ENCODE data around the gene GLIS2.

Gene GLIS2

DNA sequence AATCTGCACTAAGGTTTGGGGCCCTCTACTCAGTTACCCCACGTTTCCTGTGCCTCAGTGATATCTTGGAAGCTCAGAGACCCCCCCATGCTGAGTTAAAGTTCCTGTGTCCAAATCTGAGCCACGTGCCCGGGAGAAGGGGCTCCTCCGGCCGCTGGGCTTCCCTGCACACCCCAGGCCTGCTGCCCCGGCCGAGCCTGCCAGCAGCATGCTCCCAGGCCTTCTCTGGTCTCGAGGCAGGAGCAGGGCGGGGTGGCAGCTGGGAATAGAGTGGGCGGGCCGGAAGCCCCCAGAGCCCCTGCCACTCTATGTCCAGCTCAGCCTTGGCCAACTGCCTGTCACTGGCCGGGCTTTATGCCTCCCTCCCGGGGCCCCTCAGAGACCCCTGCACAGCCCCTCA, 50.1 kb downstream of the GLIS2 start:
- DNase-seq (ENCODE audit: low spot score): no peak

DNA sequence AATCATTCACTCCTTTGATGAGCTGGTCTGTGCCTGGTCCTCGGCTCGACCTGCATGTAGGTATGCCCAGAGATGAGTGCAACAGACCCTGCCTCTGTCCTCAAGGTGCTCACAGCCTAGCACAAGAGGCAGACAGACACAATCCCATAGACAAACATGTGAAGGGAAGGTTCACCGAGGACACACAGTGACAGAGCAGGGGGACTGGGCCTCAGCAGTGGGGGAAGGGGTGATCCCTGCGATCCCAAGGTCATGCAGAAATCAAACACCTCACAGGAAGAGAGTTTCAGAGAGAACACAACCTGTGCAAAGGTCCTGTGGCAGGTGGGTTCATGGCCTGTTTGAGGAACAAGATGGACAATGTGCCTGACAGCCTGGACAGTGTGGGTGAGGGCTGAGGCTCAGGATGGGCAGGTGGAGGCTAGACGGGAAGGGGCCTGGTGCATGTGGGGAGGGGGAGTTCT, 51.6 kb downstream of the GLIS2 start:
- TF ChIP-seq, protein P1, sequence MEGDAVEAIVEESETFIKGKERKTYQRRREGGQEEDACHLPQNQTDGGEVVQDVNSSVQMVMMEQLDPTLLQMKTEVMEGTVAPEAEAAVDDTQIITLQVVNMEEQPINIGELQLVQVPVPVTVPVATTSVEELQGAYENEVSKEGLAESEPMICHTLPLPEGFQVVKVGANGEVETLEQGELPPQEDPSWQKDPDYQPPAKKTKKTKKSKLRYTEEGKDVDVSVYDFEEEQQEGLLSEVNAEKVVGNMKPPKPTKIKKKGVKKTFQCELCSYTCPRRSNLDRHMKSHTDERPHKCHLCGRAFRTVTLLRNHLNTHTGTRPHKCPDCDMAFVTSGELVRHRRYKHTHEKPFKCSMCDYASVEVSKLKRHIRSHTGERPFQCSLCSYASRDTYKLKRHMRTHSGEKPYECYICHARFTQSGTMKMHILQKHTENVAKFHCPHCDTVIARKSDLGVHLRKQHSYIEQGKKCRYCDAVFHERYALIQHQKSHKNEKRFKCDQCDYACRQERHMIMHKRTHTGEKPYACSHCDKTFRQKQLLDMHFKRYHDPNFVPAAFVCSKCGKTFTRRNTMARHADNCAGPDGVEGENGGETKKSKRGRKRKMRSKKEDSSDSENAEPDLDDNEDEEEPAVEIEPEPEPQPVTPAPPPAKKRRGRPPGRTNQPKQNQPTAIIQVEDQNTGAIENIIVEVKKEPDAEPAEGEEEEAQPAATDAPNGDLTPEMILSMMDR (IDR thresholded peaks at IDR 0.05; ENCODE audit: extremely low read depth, missing control alignments): no peak
- DNase-seq (ENCODE audit: low spot score): no peak

More for the DNA sequence above, 50.1 kb downstream of the GLIS2 start:
- TF ChIP-seq, protein P1 (IDR thresholded peaks at IDR 0.05; ENCODE audit: extremely low read depth, missing control alignments): no peak

DNA sequence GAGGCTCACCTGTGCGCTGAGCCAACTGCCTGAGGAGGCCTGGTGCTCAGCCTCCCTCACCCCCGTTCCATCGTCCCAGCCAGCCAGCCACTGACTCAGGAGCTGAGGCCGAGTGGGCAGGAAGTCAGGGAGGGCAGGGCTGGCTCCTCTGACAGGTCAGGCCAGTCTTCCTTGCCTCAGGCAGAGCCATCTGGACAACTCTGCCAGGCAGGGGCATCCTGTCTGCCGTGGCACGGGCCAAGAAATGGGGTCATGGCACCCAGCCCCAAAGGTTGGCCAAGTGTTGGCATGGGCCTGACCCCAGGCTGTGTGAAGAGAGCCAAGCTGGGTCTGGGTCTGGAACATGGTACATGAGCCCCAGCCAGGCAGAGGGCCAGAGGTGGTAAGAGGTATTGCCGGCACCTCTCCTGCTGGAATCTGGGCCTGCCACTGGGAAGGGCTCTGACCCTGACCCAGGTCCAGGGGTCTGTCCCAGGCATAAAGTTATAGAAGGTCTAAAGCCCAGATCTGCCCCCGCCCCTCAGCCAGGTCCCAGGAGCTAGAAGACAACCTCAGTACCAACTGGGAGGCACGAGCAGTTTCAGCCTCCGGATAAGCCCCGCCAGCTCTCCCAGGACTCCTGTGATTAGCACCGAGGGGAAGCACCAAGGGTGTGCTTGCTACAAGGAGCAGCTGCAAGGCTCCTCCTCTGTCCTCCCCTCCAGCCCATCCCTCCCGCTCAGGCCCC, 53.3 kb downstream of the GLIS2 start:
- TF ChIP-seq, protein P1 (IDR thresholded peaks at IDR 0.05; ENCODE audit: extremely low read depth, missing control alignments): no peak
- DNase-seq (ENCODE audit: low spot score): no peak

DNA sequence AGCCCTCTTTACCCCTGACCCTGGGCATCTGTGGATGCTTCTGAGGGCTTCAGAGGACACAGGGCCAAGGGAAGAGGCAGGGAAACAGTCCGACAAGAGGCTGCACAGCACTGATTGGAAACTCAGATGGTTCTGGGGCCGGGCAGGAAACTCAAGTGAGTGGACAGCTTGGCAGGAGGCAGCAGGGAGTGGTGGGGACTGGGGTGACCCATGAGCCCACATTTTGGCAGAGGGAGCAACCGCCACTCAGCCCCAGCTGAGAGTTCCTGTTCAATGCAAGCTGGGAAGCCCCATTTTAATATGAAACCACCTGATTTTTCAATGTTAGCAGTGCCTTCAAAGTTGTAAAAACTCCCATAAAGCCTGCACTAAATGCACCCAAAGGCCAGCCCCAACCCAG, 54.3 kb downstream of the GLIS2 start:
- TF ChIP-seq, protein P1 (IDR thresholded peaks at IDR 0.05; ENCODE audit: extremely low read depth, missing control alignments): no peak
- no peak for DNase-seq (ENCODE audit: low spot score)

DNA sequence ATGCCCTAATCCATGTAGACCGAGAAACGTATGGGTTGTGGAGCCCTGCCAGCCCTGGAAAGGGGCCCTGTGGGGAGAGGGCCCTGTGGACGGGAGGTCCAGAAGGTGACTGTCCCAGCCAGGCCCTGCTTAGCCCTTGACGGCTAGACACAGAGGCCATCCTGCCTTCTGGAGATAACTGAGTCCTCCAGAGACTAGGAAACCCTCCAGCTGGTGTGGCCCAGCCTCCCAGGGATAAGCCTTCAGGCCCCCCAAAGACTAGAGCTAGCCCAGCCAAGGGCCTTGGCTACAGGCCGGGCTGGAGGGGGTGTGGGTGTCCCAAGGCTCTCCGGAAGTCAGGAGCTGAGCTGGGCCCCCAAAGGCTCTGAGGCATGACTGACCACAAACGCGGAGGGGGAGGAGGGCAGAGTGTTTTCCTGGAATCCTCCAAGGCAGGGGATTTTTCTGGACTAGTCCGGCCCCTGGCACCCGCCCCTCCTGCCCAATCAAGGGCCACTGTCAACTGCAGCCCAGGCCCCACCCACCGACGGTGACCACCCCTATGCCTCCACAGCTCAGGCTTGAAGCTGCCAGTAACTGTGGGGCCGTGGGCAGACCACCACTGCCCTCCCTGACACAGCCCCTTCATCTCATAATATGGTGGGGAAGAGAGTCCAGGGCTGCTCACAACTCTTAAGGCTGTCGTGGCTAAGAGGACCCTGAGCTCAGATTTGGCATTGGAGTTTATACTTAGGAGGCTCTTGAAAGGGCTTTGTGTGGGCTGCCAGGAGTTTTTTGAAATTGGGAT, 54.9 kb downstream of the GLIS2 start:
- no peak for DNase-seq (ENCODE audit: low spot score)
- TF ChIP-seq, protein P1 (IDR thresholded peaks at IDR 0.05; ENCODE audit: extremely low read depth, missing control alignments): no peak

DNA sequence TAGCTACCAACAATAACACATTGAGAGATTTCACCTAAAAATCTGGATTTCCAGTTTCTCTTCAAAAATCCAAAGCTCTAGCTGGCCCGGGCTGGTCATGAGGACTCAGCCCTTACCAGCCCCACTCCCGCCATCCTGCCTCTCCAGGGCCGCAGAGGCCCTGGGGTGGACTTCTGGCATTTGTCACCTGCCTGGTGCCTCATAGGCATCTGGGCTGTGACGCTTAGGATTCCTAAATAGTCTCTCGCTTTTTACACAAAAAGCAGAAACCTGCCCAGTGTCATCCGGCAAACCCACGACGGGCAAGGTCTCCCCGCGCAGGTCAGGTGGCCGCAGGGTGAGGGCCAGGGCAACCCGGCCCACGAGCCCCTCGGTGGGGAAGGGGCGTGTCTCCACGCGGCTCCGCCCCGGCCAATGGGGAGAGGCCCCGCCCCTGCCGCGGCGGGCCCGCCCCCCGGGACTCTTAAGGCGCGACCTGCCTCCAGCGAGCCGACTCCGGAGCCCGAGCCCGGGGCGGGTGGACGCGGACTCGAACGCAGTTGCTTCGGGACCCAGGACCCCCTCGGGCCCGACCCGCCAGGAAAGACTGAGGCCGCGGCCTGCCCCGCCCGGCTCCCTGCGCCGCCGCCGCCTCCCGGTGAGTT, 55.6 kb downstream of the GLIS2 start, which contains the start of gene VASN:
Gene VASN, plus strand, starts transcription at position 492 of the 644 bp plus-strand sequence. CDS start 9,030 bp downstream, outside the sequence.
- DNase-seq (ENCODE audit: low spot score): peak; percentile 97
- TF ChIP-seq, protein P1 (IDR thresholded peaks at IDR 0.05; ENCODE audit: extremely low read depth, missing control alignments): no peak
